Esophagus squamous epithelium (tissue), 5 donors: ENCODE results near the gene MAP4K4. TPM values are rescaled to one million over a fixed set of nuclear protein-coding genes. Genes with fewer than 3 reads are reported as not detected.

ENCODE experiments used
- DNase-seq: peaks from one replicate; lab custom pipeline; 2025; lab: John Stamatoyannopoulos, UW
- H3K27ac ChIP-seq, 4 donors: fragments of 200-600 bp; sonication (generic); one replicate each; pipeline ENCODE4 v1.5.1; 2016 to 2019; ENCODE audit warnings: mild to moderate bottlenecking in 1 of 4
- H3K27me3 ChIP-seq, 4 donors: fragments of 200-600 bp; sonication (generic); 1 replicate in 3 of 4; 2 replicates in 1 of 4; pipeline versions ENCODE4 v1.5.1 to v1.6.0; 2017 to 2021; ENCODE audit warnings: antibody characterized with exemption in 1 of 4
- H3K36me3 ChIP-seq, 3 donors: fragments of 200-600 bp; sonication (generic); one replicate each; pipeline ENCODE4 v1.5.1; 2016 to 2019
- H3K4me1 ChIP-seq, 3 donors: fragments of 200-600 bp; sonication (generic); one replicate each; pipeline ENCODE4 v1.5.1; 2017 to 2019
- H3K4me3 ChIP-seq, 4 donors: fragments of 200-600 bp; sonication (generic); 1 replicate in 3 of 4; 2 replicates in 1 of 4; pipeline ENCODE4 v1.5.1; 2016 to 2019; ENCODE audit warnings: mild to moderate bottlenecking in 2 of 4, moderate library complexity in 1 of 4
- H3K9me3 ChIP-seq, 3 donors: fragments of 200-600 bp; sonication (generic); one replicate each; pipeline ENCODE4 v1.5.1; 2016 to 2019
- CTCF ChIP-seq, 6 experiments: fragments of 450-650 bp in 4 of 6; fragments of 200-600 bp in 2 of 6; sonication (generic) in 2 of 6; IDR thresholded peaks; one replicate each; pipeline ENCODE4 v1.5.1; 2016 to 2019; ENCODE audit warnings: antibody characterized with exemption in 6 of 6, mild to moderate bottlenecking in 4 of 6, moderate library complexity in 4 of 6
- POLR2A ChIP-seq, 4 donors: fragments of 450-650 bp; IDR thresholded peaks; one replicate each; pipeline ENCODE4 v1.6.1; 2017; ENCODE audit warnings: antibody characterized with exemption in 4 of 4, mild to moderate bottlenecking in 4 of 4, moderate library complexity in 3 of 4
- WGBS, 2 donors: methylation state at CpG; one replicate each; pipeline ENCODE4 v1.1.5; 2018; 5-methylcytosine and 5-hydroxymethylcytosine counted together
- intact Hi-C: fragments of 100-400 bp; cut with DNase I; formaldehyde crosslinking; loops from one replicate; pipeline ENCODE4 v1.15.0; 2022
- total RNA-seq, 4 donors: library from RNA; depleted of rRNA; stranded (reverse); fragments of >200 nt; gene quantifications; one replicate each; pipeline ENCODE4 v1.1.0, GENCODE V29; 2016
- donor health status: DM: yes; HTN: yes; CAD: no.

MAP4K4 gene
- total RNA-seq, 4 donors from 2014 or later: 46.0 to 121 (median 53.9) TPM

DNA sequence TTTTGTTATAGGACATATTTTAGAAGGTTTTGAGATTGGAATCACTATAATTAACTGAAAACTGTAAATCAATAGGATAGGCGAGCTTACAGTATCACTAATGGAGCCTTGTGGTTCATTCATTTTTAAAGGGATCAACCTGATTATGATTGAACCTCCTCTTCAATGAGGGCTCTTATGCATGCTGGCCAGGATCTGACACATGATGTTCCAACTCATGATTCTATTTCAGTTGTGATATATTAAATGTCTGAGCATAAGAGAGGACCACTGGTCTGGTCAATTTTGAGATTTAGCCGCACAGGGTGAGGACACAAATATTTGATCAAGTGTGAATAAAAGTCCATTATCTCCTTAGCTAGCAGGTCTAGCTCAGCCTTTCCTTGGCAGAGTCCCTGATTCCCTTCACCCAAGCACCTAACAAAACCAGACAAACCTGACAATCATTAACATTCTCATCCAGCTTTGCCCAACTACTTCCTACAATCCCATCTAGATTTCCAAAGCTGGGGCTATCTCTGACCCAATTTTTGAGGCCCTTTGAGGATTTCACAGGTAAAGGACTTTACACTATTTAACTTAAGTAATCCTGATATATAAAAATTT is 6.9 kb upstream of the MAP4K4 start:
- 85 to 94% methylated on average over 2 of the region's 2 CpGs for WGBS, 2 donors
- H3K4me3 ChIP-seq: no peak overlapping the region
- H3K36me3 ChIP-seq: no peaks in the 10 kb centered on the region
- TF ChIP-seq POLR2A (IDR thresholded peaks at IDR 0.05): no peak
- TF ChIP-seq CTCF (IDR thresholded peaks at IDR 0.05): no peak
- no peaks in the 10 kb centered on the region for H3K27me3 ChIP-seq
- intact Hi-C loops: no loop called here
- DNase-seq: no peak
- no peaks in the 10 kb centered on the region for H3K4me1 ChIP-seq
- H3K9me3 ChIP-seq: peaks cover 0 to 8% (median 0%) of the 10 kb centered on the region in 3 donors
- no peak overlapping the region for H3K27ac ChIP-seq

GRCh38 chr2:101692041-101692440 is 5.5 kb upstream of the MAP4K4 start:
- TF ChIP-seq POLR2A (IDR thresholded peaks at IDR 0.05): no peak
- TF ChIP-seq CTCF (IDR thresholded peaks at IDR 0.05): no peak
- H3K27me3 ChIP-seq: no peaks in the 10 kb centered on the region
- H3K4me3 ChIP-seq: no peak overlapping the region
- WGBS, 2 donors: 49 to 65% methylated on average over 3 of the region's 3 CpGs
- H3K4me1 ChIP-seq: peaks cover 0 to 11% (median 0%) of the 10 kb centered on the region in 3 donors
- DNase-seq: no peak
- intact Hi-C loops: no loop called here
- no peak overlapping the region for H3K27ac ChIP-seq
- H3K9me3 ChIP-seq: peaks cover 0 to 8% (median 0%) of the 10 kb centered on the region in 3 donors
- no peaks in the 10 kb centered on the region for H3K36me3 ChIP-seq

DNA sequence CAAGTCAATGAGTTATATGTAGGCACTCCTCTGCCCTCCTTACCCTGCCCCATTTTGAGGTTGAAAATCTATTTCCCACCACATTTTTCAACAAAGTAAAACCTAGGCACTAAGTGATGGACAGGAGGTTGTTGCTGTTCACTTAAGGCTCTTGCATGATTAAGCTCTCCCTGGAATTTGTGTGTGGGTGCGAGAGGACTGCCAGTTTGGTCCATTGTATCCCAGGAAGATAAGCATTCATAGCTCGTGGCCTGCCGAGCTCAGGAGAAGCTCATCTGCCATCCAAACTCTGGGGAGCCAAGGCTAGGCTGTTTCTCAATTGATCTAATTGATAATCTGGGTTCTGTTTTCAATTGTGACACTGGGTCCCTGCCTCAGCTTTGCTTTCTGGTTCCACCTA is 4.7 kb upstream of the MAP4K4 start:
- peaks cover 0 to 8% (median 0%) of the 10 kb centered on the region in 3 donors for H3K9me3 ChIP-seq
- no peak overlapping the region for H3K27ac ChIP-seq
- no peaks in the 10 kb centered on the region for H3K36me3 ChIP-seq
- TF ChIP-seq CTCF (IDR thresholded peaks at IDR 0.05) (no peak), POLR2A (IDR thresholded peaks at IDR 0.05) (no peak)
- H3K27me3 ChIP-seq: no peaks in the 10 kb centered on the region
- H3K4me1 ChIP-seq: peaks cover 0 to 12% (median 0%) of the 10 kb centered on the region in 3 donors
- 68 to 81% methylated on average over 3 of the region's 3 CpGs for WGBS, 2 donors
- intact Hi-C loops: no loop called here
- DNase-seq: no peak
- H3K4me3 ChIP-seq: no peak overlapping the region

DNA sequence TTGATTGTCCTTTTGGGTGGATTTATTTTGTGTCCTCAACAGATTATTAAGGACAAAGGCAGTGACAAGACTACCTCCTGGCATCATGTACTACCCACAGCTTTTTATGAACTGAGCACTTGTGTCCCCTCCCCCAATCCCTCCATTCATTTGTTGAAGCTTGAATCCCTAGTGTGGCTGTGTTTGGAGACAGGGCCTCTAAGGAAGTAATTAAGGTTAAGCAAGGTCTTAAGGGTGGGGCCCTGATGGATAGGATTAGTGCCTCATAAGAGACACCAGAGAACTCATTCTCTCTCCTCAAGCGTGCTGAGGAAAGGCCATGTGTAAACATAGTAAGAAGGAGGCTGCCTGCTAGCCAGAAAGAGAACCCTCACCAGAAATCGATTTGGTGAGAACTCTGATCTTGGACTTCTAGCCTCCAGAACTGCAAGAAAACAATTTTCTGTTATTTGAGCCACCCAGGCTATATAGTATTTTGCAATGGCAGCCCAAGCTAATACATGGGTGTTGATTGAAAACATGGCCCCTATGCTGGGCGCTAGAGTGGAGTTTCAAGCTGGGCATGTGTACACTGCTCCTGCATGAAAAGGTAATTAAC is 3.4 kb upstream of the MAP4K4 start:
- Histone ChIP-seq H3K27me3 (no peaks in the 10 kb centered on the region), H3K4me1 (peaks cover 0 to 20% (median 5%) of the 10 kb centered on the region in 3 donors), H3K36me3 (no peaks in the 10 kb centered on the region), H3K9me3 (peaks cover 0 to 8% (median 0%) of the 10 kb centered on the region in 3 donors), H3K4me3 (no peak overlapping the region), H3K27ac (no peak overlapping the region)
- no peak for TF ChIP-seq POLR2A (IDR thresholded peaks at IDR 0.05)
- no peak for TF ChIP-seq CTCF (IDR thresholded peaks at IDR 0.05)
- 80 to 97% methylated on average over 3 of the region's 3 CpGs for WGBS, 2 donors
- no peak for DNase-seq
- intact Hi-C loops: no loop called here
